GM18867 (cell line): Measurements from ENCODE around the gene DYNC2H1.
"Not testable (repeated sequence)": the region's sequence is repeated elsewhere in the genome, so short reads cannot be mapped to it uniquely, and the experiment has no call there.

Source experiments
- ATAC-seq: cut with Tn5 transposase; IDR thresholded peaks from one replicate; pipeline ENCODE4 v1.9.1; 2021; ENCODE audit warnings: mild to moderate bottlenecking, moderate library complexity; ENCODE audit not compliant: unreplicated experiment

DYNC2H1 gene

GRCh38 chr11:103112364-103112763 lies 3.1 kb downstream of the DYNC2H1 start:
- ATAC-seq: no peak

DNA sequence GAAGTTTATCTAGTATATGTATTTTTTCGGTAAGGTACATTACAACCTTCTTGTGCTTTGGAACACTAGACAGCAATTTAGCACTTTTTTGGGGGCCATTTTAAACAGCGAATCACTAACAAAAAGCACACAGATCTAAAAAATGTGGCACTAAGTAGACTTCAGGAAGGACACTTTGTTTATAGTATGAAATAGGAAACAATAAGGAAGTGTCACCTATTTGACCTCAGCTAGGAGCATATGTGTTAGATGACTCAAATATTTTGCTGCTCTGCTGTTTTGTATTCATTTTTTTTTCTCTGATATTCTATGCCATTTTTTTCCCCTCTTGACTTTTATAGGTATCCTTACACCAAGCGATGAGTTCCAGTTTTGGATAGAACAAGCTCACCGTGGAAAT lies 5.6 kb downstream of the DYNC2H1 start:
- no peak for ATAC-seq

DNA sequence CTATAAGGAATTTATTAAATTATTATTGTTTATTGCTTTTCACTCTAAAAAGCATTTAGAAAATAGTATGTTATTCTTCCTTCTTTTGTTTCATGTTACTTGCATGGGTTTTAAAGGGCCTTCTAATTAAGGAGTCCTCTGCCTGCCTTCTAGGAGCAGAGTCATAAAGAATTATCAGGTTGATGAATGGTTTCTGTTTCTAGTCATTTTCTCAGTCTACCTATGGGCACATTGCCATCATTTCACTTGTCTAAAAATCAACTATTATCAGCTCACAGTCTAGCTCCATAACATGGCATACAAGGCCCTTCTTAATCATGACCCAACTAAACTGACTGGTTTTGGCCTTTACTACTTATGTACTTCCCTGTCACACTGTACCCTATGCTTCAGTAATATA lies 16.2 kb downstream of the DYNC2H1 start:
- ATAC-seq: no peak

GRCh38 chr11:103141986-103142385 lies 32.8 kb downstream of the DYNC2H1 start:
- not testable (repeated sequence) for ATAC-seq

- no peak for ATAC-seq
These were observed 38.4 kb downstream of the DYNC2H1 start for GRCh38 chr11:103147627-103148026.

DNA sequence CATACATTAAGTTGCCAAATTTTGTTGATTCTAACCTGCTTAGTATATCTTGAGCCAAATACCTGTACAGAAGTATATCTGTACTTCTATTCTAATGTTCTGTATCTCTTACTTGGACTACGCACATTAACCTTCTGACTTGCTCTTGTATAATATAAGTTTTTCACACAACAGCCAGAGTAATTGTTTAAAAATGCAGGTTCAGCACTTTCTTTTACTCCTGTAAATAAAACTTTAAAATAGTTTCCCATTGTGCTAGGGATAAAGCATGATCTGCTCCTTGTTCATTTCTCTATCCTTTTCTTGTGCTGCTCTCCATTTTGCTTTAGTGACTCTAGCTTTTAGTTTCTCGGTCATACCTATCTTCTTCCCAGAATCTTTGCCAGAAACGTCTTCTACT lies 48.3 kb downstream of the DYNC2H1 start:
- no peak for ATAC-seq

- no peak for ATAC-seq
These were observed 55.0 kb downstream of the DYNC2H1 start for GRCh38 chr11:103164093-103164796.

DNA sequence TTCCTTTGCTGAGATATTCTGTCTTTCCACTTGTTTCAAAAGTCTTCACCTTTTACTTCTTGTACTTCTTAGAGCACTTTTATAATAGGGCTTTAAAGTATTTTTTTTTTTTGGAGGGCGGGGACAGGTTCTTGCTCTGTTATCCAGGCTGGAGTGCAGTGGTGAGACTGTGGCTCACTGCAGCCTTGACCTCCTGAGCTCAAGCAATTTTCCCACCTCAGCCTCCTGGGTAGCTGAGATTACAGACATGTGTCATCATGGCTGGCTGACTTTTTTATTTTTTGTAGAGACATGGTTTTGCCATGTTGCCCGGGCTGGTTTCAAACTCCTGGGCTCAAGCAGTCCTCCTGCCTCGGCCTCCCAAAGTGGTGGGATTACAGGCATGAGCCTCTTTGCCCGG lies 57.9 kb downstream of the DYNC2H1 start:
- no peak for ATAC-seq

DNA sequence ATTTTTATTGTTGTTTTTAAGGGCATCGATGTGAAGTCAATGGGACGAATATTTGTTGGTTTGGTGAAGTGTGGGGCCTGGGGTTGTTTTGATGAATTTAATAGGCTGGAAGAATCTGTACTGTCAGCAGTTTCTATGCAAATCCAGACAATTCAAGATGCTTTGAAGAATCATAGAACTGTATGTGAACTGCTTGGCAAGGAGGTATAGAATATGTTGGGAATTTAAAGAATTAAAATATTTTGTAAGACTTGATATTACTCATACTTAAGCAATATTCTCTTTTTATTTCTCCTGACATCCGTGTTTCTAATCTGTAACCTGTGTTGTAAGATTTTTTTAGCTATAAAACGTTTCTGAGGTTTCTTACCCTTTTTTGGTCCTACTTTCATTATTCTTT lies 61.6 kb downstream of the DYNC2H1 start:
- ATAC-seq: no peak

DNA sequence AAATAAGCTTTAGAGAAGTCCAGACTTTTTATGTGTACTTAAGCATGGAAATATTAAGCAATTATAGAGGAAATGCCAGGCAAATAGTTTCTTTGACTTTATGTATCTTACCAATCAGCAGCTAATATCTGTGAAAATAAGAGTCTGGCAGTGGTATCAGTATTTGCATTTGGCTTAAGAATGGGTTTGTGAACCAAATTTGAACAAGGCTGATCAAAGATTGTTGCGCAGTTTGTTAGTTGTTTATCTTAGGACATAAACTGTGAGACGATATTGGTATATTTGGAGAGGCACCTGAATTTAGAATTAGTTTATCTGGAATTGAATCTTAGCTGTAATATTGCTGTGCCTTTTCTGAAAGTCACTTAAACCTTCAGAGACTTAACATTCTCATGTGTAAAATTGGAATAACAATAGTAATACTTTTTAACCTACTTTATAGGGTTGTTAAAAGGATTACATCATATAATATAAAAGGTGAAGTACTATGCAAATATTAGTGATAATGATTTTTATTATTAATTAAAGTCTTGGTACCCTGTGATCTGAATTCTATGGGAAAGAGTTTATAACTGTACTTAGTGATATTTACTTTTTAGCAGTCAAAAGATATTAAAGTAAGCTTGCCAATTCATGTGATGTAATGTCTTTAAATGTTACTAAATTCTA lies 66.4 kb downstream of the DYNC2H1 start:
- no peak for ATAC-seq

- ATAC-seq: no peak
These were observed 74.9 kb downstream of the DYNC2H1 start for GRCh38 chr11:103183981-103184611.

DNA sequence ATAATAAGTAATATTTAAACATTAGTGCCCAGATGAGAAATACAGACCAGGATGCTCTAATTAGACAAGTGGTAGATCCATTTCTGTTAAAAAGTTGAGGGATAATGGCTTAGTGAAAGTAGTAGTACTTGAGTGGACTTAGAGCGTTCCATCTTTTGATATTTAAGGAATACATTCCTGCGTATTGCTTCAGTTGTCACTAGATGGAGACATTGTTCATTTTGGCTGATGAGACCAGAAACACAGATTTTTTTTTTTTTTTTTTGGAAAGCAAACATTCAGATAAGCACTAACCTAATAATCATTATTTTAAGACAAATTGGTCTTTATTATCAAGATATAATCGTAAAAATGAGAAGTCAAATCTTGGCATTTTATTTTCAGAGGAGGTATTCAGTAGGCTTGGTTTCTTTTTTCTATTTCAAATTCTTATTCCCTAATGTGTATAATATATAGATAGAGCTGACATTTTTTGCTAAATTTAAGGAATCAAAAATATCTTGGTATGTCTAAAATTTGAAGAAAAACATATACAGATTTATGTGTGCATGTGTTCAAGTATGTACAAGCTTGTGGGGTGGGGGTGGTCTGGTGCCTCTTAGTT lies 92.9 kb downstream of the DYNC2H1 start:
- ATAC-seq: no peak

DNA sequence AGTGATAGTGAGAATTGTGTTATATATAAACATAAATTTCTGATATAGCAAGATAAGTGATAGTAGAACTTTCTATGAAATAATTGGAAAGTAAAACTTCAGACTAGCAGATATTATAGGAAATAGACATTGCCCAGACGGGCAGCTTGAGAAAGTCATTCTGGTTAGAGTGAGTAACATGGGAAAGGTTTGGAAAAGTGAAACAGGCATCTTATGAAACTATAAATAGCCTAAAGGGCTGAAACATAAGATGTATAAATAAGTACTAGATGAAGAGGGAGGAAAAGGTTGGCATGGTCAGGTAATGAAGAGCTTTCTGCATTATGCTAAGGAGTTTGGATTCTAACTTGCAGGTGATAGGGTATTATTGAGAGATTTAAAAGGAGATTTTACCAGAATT lies 101.3 kb downstream of the DYNC2H1 start:
- no peak for ATAC-seq

DNA sequence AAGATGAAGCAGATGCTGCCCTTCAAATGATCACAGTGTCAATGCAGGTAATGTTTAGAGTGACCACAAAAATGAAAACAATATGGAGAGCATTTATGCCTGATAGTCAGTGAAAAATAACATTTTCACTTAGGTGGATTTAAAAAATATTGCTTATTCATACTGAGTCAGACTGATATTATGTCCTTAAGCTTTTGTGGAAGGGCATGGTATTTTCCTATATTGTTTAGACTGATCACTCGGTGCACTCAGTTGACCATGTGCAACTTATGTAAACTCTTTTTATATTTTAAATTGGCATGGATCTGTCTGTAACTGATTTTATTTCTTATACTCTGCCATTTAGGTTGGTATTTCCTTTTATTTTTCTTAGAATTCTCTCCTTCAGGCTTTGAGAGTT lies 106.6 kb downstream of the DYNC2H1 start:
- ATAC-seq: no peak

GRCh38 chr11:103220133-103220532 lies 110.9 kb downstream of the DYNC2H1 start:
- no peak for ATAC-seq

DNA sequence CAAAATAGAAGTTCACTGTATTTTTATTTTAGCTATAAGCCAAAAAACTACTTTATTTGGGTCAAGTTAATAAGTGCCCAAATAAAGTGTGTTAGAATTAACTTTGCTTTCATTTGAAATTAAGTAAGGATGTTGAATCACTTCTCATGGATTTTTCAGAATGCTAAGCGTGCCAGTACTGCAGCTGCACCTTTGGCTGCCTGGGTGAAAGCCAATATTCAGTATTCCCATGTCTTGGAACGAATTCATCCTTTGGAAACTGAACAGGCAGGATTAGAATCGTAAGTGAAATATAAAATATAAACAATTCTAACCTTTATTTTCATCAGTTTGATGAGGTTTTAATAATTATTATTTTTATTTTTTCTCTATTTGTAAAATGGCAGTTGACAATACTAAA lies 113.6 kb downstream of the DYNC2H1 start:
- ATAC-seq: no peak

- no peak for ATAC-seq
These were observed 119.6 kb downstream of the DYNC2H1 start for GRCh38 chr11:103228807-103229206.

DNA sequence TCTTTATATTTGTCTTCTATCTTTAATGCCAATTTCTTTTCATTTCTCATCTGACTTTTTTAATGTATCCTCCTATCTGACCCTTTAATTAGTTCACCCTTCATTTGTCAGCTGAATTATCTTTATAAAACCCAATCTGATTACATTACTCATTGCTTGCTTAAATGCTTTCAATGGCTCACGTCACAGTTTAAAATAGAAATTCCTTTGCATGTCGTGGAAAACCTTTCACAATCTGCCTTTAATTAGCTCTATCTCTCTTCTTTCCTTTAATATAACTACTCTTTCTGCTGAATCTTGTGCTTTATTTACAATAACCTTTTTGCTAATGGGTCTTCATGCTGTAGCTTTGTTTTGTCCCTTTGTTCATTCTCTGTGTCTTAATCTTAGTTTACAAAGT lies 125.7 kb downstream of the DYNC2H1 start:
- no peak for ATAC-seq

DNA sequence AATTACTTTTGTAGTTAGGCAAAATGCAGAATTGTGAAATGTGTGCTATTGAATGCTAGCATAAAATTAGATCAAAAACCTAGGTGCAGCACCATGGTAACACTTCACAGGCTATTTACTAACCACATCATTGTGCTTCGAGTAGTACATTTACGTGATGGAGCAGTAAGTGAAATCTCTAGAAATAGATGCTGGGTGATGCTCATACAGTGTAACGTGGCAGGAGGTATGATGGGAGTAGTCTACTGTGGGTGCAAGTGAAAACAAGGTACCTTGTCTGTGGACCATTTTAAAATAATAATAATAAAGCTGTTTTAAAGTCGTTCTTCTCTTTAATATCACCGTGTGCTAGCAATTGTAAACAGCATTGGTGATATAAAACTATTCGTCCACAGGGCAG lies 132.3 kb downstream of the DYNC2H1 start:
- ATAC-seq: no peak

- no peak for ATAC-seq
These were observed 144.9 kb downstream of the DYNC2H1 start for GRCh38 chr11:103254123-103254522.

DNA sequence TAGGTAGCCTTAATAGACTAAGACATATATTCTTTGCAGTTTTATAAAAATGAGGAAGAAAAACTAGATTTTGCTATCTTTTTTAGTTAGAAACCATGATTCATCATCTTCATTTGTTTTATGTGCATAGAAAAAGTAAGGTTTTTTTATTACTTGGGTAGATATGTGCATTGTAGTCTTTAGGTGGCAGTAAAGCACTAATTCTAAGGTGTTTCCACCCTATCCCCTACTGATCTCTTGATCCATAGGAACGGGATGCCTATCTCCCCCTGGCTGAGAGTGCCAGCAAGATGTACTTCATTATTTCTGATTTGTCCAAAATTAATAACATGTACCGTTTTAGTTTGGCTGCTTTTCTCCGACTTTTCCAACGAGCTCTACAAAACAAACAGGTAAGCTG lies 148.1 kb downstream of the DYNC2H1 start:
- ATAC-seq: no peak
